MM.1S (cell line): ENCODE measurements around the gene ZNF526.

Source experiments
- DNase-seq: peaks from one replicate; pipeline ENCODE4 v3.0.0-alpha.2; 2015
- H2AFZ ChIP-seq: fragments of 300-600 bp; sonication (generic); 2 replicates; pipeline ENCODE4 v1.6.0; 2016; ENCODE audit warnings: antibody characterized with exemption, low read length
- H3F3A ChIP-seq: fragments of 300-600 bp; sonication (generic); 2 replicates; pipeline ENCODE4 v1.6.1; 2016; ENCODE audit warnings: mild to moderate bottlenecking, antibody characterized with exemption, low read length, moderate library complexity, mixed read lengths; ENCODE audit not compliant: insufficient read depth
- H3K27ac ChIP-seq: fragments of 300-600 bp; sonication (generic); 2 replicates; pipeline ENCODE4 v1.5.1; 2016; ENCODE audit warnings: mild to moderate bottlenecking, low read length
- H3K27me3 ChIP-seq: fragments of 300-600 bp; sonication (generic); replicated peaks from 2 replicates; pipeline ENCODE4 v1.6.0; 2016; ENCODE audit warnings: low read length; ENCODE audit not compliant: insufficient read depth
- H3K36me3 ChIP-seq: fragments of 300-600 bp; sonication (generic); replicated peaks from 2 replicates; pipeline ENCODE4 v1.6.1; 2016; ENCODE audit warnings: mild to moderate bottlenecking, low read length, mixed read lengths; ENCODE audit not compliant: insufficient read depth
- H3K4me1 ChIP-seq: fragments of 300-600 bp; sonication (generic); 2 replicates; pipeline ENCODE4 v1.6.1; 2016; ENCODE audit warnings: low read length, mixed read lengths
- H3K4me2 ChIP-seq: fragments of 300-600 bp; sonication (generic); 2 replicates; pipeline ENCODE4 v1.6.0; 2016; ENCODE audit warnings: low read depth, low read length
- H3K4me3 ChIP-seq: fragments of 300-600 bp; sonication (generic); 2 replicates; pipeline ENCODE4 v1.5.1; 2016; ENCODE audit warnings: low read length, mixed read lengths
- H3K79me2 ChIP-seq: fragments of 300-600 bp; sonication (generic); 2 replicates; pipeline ENCODE4 v1.6.1; 2016; ENCODE audit warnings: mixed run types, low read length, mixed read lengths
- H3K9ac ChIP-seq: fragments of 300-600 bp; sonication (generic); 2 replicates; pipeline ENCODE4 v1.6.1; 2016; ENCODE audit warnings: low read length, mixed read lengths
- H3K9me2 ChIP-seq: fragments of 300-600 bp; sonication (generic); replicated peaks from 2 replicates; pipeline ENCODE4 v1.6.1; 2016; ENCODE audit warnings: mild to moderate bottlenecking, low read length, mixed read lengths; ENCODE audit not compliant: insufficient read depth
- H3K9me3 ChIP-seq: fragments of 300-600 bp; sonication (generic); replicated peaks from 2 replicates; pipeline ENCODE4 v1.6.1; 2016; ENCODE audit warnings: mild to moderate bottlenecking, low read length, mixed read lengths; ENCODE audit not compliant: insufficient read depth
- H4K20me1 ChIP-seq: fragments of 300-600 bp; sonication (generic); 2 replicates; pipeline ENCODE4 v1.6.1; 2016; ENCODE audit warnings: mild to moderate bottlenecking, low read length, moderate library complexity, mixed read lengths; ENCODE audit not compliant: insufficient read depth
- EZH2 ChIP-seq: fragments of 300-600 bp; sonication (generic); optimal IDR thresholded peaks from 2 replicates; pipeline ENCODE3; 2017; ENCODE audit warnings: low read depth, mild to moderate bottlenecking, antibody characterized with exemption, low read length, mixed read lengths
- EZH2phosphoT487 ChIP-seq: fragments of 300-600 bp; sonication (generic); IDR thresholded peaks from 2 replicates; pipeline ENCODE4 v1.6.1; 2018; ENCODE audit warnings: antibody characterized with exemption, low read length
- TF ChIP-seq, protein P1 (sequence below): fragments of 300-600 bp; sonication (generic); IDR thresholded peaks from 2 replicates; pipeline ENCODE4 v1.5.1; 2016; ENCODE audit warnings: antibody characterized with exemption, low read length, mixed read lengths

Gene ZNF526

DNA sequence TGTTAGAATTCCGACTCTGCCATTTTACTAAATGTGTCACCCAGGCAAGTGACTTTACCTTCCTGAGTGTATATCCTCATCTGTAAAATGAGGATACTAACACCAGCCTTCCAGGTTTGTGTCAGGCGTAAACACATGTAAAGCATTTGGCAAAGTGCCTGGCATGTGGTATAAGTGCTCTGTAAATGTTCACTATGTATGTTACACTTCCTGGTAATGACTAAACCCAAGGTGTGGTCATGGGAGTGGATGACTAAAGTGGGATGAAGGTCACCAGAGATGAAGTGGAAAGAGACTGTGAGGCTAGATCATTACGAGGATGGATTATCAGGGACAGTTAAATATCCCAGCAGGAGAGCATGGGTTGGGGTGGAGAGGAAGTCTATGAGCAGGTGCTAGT, 28.3 kb upstream of the ZNF526 start:
- H3K79me2 ChIP-seq = no peaks in the 10 kb centered on the region
- no peaks in the 10 kb centered on the region for H3K9me2 ChIP-seq
- no peak for DNase-seq

DNA sequence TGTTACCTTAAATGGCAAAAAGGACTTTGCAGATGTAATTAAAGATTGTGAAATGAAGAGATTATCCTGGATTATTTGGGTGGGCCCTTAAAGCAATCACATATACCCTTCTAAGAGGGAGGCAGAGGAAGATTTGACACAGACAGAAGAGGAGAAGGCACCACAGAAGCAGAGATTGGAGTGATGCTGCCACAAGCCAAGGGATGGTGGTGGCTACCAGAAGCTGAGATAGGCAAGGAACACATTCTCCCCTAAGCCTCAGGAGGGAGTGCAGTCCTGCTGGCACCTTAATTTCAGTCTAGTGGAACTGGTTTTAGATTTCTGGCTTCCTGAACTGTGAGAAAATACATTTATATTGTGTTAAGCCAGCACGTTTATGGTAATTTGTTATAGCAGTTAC, 26.8 kb upstream of the ZNF526 start:
- no peaks in the 10 kb centered on the region for H3K4me1 ChIP-seq
- TF ChIP-seq EZH2 (no peak), EZH2phosphoT487 (no peak)
- TF ChIP-seq, protein P1, sequence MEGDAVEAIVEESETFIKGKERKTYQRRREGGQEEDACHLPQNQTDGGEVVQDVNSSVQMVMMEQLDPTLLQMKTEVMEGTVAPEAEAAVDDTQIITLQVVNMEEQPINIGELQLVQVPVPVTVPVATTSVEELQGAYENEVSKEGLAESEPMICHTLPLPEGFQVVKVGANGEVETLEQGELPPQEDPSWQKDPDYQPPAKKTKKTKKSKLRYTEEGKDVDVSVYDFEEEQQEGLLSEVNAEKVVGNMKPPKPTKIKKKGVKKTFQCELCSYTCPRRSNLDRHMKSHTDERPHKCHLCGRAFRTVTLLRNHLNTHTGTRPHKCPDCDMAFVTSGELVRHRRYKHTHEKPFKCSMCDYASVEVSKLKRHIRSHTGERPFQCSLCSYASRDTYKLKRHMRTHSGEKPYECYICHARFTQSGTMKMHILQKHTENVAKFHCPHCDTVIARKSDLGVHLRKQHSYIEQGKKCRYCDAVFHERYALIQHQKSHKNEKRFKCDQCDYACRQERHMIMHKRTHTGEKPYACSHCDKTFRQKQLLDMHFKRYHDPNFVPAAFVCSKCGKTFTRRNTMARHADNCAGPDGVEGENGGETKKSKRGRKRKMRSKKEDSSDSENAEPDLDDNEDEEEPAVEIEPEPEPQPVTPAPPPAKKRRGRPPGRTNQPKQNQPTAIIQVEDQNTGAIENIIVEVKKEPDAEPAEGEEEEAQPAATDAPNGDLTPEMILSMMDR = no peak

More for the DNA sequence above, 28.3 kb upstream of the ZNF526 start:
- H3K36me3 ChIP-seq = no peaks in the 10 kb centered on the region
- no peaks in the 10 kb centered on the region for H3K27me3 ChIP-seq
- no peak overlapping the region for H3K4me3 ChIP-seq
- no peaks in the 10 kb centered on the region for H3K4me1 ChIP-seq
- no peak overlapping the region for H3K4me2 ChIP-seq
- no peaks in the 10 kb centered on the region for H4K20me1 ChIP-seq
- H3K9ac ChIP-seq = no peak overlapping the region
- TF ChIP-seq EZH2phosphoT487 = no peak
- no peak for TF ChIP-seq EZH2
- TF ChIP-seq, protein P1 = no peak
- no peak overlapping the region for H2AFZ ChIP-seq
- no peak overlapping the region for H3K27ac ChIP-seq
- no peaks in the 10 kb centered on the region for H3K9me3 ChIP-seq
- H3F3A ChIP-seq = no peaks in the 10 kb centered on the region

DNA sequence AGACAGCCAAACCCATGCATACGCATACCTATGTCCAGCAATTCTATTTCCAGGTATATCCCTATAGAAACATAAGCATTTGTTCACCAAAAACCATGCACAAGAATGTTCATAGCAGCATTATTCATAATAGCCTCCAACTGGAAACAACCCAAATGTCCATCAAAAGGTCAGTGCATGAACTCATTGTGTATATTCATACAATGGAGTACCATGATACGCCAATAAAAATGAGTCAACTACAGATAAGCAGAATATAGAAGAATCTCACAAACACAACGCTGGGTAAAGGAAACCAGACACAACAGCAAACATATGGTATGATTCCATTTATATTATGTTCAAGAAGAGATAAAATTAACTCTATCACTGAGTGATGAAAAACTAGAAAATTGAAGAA, 26.4 kb upstream of the ZNF526 start:
- Histone ChIP-seq H3K9me2 (no peaks in the 10 kb centered on the region), H3K27ac (no peak overlapping the region), H3K27me3 (no peaks in the 10 kb centered on the region), H3F3A (peaks cover under 1% of the 10 kb centered on the region; the same call in 1 of the 2 replicates), H3K4me2 (no peak overlapping the region), H3K4me3 (no peak overlapping the region), H3K9me3 (no peaks in the 10 kb centered on the region), H2AFZ (no peak overlapping the region), H3K79me2 (no peaks in the 10 kb centered on the region), H4K20me1 (no peaks in the 10 kb centered on the region), H3K36me3 (no peaks in the 10 kb centered on the region; the same call in 1 of the 2 replicates), H3K9ac (no peak overlapping the region), H3K4me1 (peaks cover 3% of the 10 kb centered on the region)
- TF ChIP-seq EZH2phosphoT487 (no peak), EZH2 (no peak)
- no peak for DNase-seq

More for the DNA sequence above, 26.8 kb upstream of the ZNF526 start:
- Histone ChIP-seq H2AFZ (no peak overlapping the region), H3K9me2 (no peaks in the 10 kb centered on the region), H3K27me3 (no peaks in the 10 kb centered on the region), H3K4me3 (no peak overlapping the region), H3K9ac (no peak overlapping the region), H3F3A (no peaks in the 10 kb centered on the region), H3K27ac (no peak overlapping the region), H3K79me2 (no peaks in the 10 kb centered on the region), H3K36me3 (no peaks in the 10 kb centered on the region; the same call in 1 of the 2 replicates), H3K4me2 (no peak overlapping the region), H3K9me3 (no peaks in the 10 kb centered on the region), H4K20me1 (no peaks in the 10 kb centered on the region)
- DNase-seq = no peak
